ENCODE measurements around the gene SNF8. TPM values are rescaled to one million over a fixed set of nuclear protein-coding genes. Genes with fewer than 3 reads are reported as not detected.

SNF8 gene
- total and polyA plus RNA-seq, 9 of the 15 experiments (the other 6 are each of a cell fraction or from before 2014, with no cell fraction given), result 6.9 to 149 (median 117) TPM

DNA sequence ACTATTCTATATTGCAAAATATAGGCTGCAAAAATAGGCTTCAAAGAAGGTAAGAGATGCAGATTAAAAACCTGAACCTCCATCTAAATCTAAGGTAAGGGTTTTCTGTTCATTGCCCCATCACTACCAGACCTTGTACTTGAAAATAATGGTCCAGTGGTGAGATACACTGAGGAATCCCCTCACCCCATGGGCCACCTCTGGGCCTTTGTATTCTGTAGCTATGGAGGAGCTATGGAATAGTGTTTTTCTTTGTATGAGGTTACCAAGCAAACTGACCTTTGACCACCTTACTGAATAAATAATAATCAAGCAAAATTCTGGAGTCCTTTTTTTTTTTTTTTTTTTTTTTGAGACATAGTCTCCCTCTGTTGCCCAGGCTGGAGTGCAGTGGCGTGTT, 41.2 kb downstream of the SNF8 start:
- no peak overlapping the region for H2AFZ ChIP-seq (ENCODE audit: low read depth, low read length)
- no peaks in the 10 kb centered on the region for H3K9me3 ChIP-seq (replicated peaks; ENCODE audit: control insufficient read depth, insufficient read depth, low read depth, low read length)
- H3K27ac ChIP-seq (ENCODE audit: extremely low read depth, low read depth, low read length), result no peak overlapping the region
- in situ Hi-C loops (cut with MboI) (no loop called here), intact Hi-C loops (cut with micrococcal nuclease) (no loop called here)
- peaks cover 2% of the 10 kb centered on the region; the same call in 2 of the 3 replicates for H3K36me3 ChIP-seq (ENCODE audit: control insufficient read depth, insufficient read depth, low read length)
- BruUV-seq (replicated peaks), result no TSS peak
- ATAC-seq, result no peak
- H3K9ac ChIP-seq (ENCODE audit: insufficient read depth in 1 of 2, low read depth in 2 of 2, low read length in 2 of 2), result no peak overlapping the region
- H3K27me3 ChIP-seq (ENCODE audit: control insufficient read depth in 2 of 2, insufficient read depth in 2 of 2, low read length in 2 of 2), result no peaks in the 10 kb centered on the region
- no peak for FAIRE-seq
- CTCF ChIA-PET (ENCODE audit: low intra/inter-chr PET ratio), result no interaction called here
- H3K4me3 ChIP-seq, result no peak overlapping the region
- peaks cover 8% of the 10 kb centered on the region; the same call in 2 of the 3 replicates for H3K79me2 ChIP-seq (ENCODE audit: control insufficient read depth, insufficient read depth, low read length)
- no peak for DNase-seq (ENCODE audit: extremely low read depth in 1 of 4, low spot score in 3 of 4)
- no peaks in the 10 kb centered on the region for H4K20me1 ChIP-seq (replicated peaks; ENCODE audit: control insufficient read depth, insufficient read depth, low read length)
- WGBS (ENCODE audit: insufficient coverage, low coverage, missing lambda C conversion rate), result 88% methylated on average over 1 of the region's 1 CpG
- H3K9me1 ChIP-seq (ENCODE audit: control insufficient read depth, insufficient read depth, low read length), result no peaks in the 10 kb centered on the region
- TF ChIP-seq, protein P1, sequence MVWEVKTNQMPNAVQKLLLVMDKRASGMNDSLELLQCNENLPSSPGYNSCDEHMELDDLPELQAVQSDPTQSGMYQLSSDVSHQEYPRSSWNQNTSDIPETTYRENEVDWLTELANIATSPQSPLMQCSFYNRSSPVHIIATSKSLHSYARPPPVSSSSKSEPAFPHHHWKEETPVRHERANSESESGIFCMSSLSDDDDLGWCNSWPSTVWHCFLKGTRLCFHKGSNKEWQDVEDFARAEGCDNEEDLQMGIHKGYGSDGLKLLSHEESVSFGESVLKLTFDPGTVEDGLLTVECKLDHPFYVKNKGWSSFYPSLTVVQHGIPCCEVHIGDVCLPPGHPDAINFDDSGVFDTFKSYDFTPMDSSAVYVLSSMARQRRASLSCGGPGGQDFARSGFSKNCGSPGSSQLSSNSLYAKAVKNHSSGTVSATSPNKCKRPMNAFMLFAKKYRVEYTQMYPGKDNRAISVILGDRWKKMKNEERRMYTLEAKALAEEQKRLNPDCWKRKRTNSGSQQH (CRISPR knock-in tag; IDR thresholded peaks at IDR 0.05), result no peak
- TF ChIP-seq MYNN (IDR thresholded peaks at IDR 0.05) (no peak), MYNN (CRISPR knock-in tag; IDR thresholded peaks at IDR 0.05) (no peak), TEAD4 (IDR thresholded peaks at IDR 0.05; ENCODE audit: low read length) (no peak), TEAD4 (CRISPR knock-in tag; IDR thresholded peaks at IDR 0.05; ENCODE audit: borderline replicate concordance) (no peak), ZEB2 (IDR thresholded peaks at IDR 0.05) (no peak), PTBP1 (IDR thresholded peaks at IDR 0.05; ENCODE audit: low read depth, low read length) (no peak), ZNF282 (CRISPR knock-in tag; IDR thresholded peaks at IDR 0.05) (no peak), ZNF134 (CRISPR knock-in tag; conservative IDR thresholded peaks at IDR 0.05) (no peak), TCF7 (IDR thresholded peaks at IDR 0.05; ENCODE audit: borderline replicate concordance) (no peak), NCOA6 (IDR thresholded peaks at IDR 0.05) (no peak), ZNF695 (CRISPR knock-in tag; IDR thresholded peaks at IDR 0.05) (no peak), BRCA1 (IDR thresholded peaks at IDR 0.05) (no peak), BRCA1 (CRISPR knock-in tag; IDR thresholded peaks at IDR 0.05) (no peak), ZNF445 (CRISPR knock-in tag; IDR thresholded peaks at IDR 0.05; ENCODE audit: low read depth) (no peak), ZNF133 (CRISPR knock-in tag; IDR thresholded peaks at IDR 0.05) (no peak), PPARD (CRISPR knock-in tag; IDR thresholded peaks at IDR 0.05) (no peak), ARNT (IDR thresholded peaks at IDR 0.05) (no peak), NCOA1 (IDR thresholded peaks at IDR 0.05; ENCODE audit: low read depth) (no peak)
- TF ChIP-seq, protein P2, sequence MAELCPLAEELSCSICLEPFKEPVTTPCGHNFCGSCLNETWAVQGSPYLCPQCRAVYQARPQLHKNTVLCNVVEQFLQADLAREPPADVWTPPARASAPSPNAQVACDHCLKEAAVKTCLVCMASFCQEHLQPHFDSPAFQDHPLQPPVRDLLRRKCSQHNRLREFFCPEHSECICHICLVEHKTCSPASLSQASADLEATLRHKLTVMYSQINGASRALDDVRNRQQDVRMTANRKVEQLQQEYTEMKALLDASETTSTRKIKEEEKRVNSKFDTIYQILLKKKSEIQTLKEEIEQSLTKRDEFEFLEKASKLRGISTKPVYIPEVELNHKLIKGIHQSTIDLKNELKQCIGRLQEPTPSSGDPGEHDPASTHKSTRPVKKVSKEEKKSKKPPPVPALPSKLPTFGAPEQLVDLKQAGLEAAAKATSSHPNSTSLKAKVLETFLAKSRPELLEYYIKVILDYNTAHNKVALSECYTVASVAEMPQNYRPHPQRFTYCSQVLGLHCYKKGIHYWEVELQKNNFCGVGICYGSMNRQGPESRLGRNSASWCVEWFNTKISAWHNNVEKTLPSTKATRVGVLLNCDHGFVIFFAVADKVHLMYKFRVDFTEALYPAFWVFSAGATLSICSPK (IDR thresholded peaks at IDR 0.05; ENCODE audit: borderline replicate concordance), result no peak
- TF ChIP-seq, protein P3, sequence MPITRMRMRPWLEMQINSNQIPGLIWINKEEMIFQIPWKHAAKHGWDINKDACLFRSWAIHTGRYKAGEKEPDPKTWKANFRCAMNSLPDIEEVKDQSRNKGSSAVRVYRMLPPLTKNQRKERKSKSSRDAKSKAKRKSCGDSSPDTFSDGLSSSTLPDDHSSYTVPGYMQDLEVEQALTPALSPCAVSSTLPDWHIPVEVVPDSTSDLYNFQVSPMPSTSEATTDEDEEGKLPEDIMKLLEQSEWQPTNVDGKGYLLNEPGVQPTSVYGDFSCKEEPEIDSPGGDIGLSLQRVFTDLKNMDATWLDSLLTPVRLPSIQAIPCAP (CRISPR knock-in tag; IDR thresholded peaks at IDR 0.05; ENCODE audit: borderline replicate concordance), result no peak
- POLR2A ChIA-PET, result interaction anchor here (1.6 to 8.2 kb wide), 2 partner anchors 9 to 132 kb away, joined by 3 to 52 read pairs; partner anchors contain the start of gene ATP5MC1
- H3K4me2 ChIP-seq (ENCODE audit: insufficient read depth, low read length), result no peak overlapping the region
- H3K4me1 ChIP-seq (replicated peaks in 1 of 2; ENCODE audit: control insufficient read depth in 2 of 2, insufficient read depth in 2 of 2, low read length in 2 of 2), result peaks cover 0 to 8% of the 10 kb centered on the region in 2 experiments; a peak in 2 of 5 replicates
